Measurements from ENCODE around the gene MMD2. TPM values are rescaled to one million over a fixed set of nuclear protein-coding genes. Genes with fewer than 3 reads are reported as not detected.
"Not testable (repeated sequence)": the region's sequence is repeated elsewhere in the genome, so short reads cannot be mapped to it uniquely, and the experiment has no call there.

MMD2 gene
- total and polyA plus RNA-seq, 2 experiments from 2014 or later, result 0.11 to 0.38 TPM

DNA sequence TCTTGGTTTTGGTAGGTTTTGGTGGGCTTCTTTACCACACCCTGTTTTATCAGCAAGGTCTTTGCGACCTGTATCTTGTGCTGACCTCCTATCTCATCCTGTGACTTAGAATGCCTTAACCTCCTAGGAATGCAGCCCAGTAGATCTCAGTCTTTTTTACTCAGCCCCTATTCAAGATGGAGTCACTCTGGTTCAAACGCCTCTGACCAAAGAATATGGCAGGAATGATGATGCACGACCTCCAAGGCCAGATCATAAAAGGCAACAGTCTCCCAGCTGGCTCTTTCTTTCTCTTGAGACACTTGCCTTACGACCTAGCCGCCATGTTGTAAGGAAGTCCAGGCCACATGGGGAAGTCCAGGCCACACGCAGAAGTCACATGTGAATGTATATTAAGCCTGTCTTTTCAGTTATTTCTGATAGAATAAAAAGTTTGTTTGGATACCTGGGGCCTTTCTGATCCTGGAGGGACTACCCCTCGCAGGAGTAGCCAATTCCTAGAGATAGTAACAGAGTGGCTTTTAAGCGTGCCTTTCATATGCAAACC is 65.0 kb downstream of the MMD2 start:
- H3K4me1 ChIP-seq (ENCODE audit: insufficient read depth), result 0 out of 2 replicates have a peak, but pooled peaks cover 4% of the 10 kb centered on the region
- H4K20me1 ChIP-seq (replicated peaks; ENCODE audit: insufficient read depth), result no peaks in the 10 kb centered on the region
- no peaks in the 10 kb centered on the region for H3K27me3 ChIP-seq (ENCODE audit: insufficient read depth)
- no peaks in the 10 kb centered on the region for H3F3A ChIP-seq (replicated peaks; ENCODE audit: low read depth)
- Mint-ChIP-seq H3K27ac (no peak overlapping the region), H3K4me3 (no peak overlapping the region), H3K36me3 (ENCODE audit: low read depth) (no peaks in the 10 kb centered on the region), H3K4me1 (peaks cover 4% of the 10 kb centered on the region; the same call in 1 of the 3 replicates), H3K27me3 (ENCODE audit: insufficient read depth, low read depth, poor library complexity) (peaks cover 7% of the 10 kb centered on the region), H3K9me3 (peaks cover 14% of the 10 kb centered on the region; the same call in 2 of the 3 replicates)
- H3K4me3 ChIP-seq, result no peak overlapping the region
- ATAC-seq, result no peak; the same call in 2 of the 3 replicates
- no peak overlapping the region for H3K4me2 ChIP-seq
- TF ChIP-seq NANOG (IDR thresholded peaks at IDR 0.05; ENCODE audit: borderline replicate concordance) (no peak), CREB1 (CRISPR knock-in tag; IDR thresholded peaks at IDR 0.05; ENCODE audit: low read depth) (no peak)
- H2AFZ ChIP-seq, result peak overlapping the region; percentile 88; the same call in 1 of the 2 replicates
- H3K9me2 ChIP-seq (ENCODE audit: insufficient read depth), result no peaks in the 10 kb centered on the region
- no peak overlapping the region for H3K27ac ChIP-seq (ENCODE audit: low read depth)
- no peak for DNase-seq (ENCODE audit: low spot score)
- no peaks in the 10 kb centered on the region for H3K79me2 ChIP-seq (replicated peaks; ENCODE audit: insufficient read depth)
- H3K36me3 ChIP-seq (ENCODE audit: insufficient read depth), result no peaks in the 10 kb centered on the region

DNA sequence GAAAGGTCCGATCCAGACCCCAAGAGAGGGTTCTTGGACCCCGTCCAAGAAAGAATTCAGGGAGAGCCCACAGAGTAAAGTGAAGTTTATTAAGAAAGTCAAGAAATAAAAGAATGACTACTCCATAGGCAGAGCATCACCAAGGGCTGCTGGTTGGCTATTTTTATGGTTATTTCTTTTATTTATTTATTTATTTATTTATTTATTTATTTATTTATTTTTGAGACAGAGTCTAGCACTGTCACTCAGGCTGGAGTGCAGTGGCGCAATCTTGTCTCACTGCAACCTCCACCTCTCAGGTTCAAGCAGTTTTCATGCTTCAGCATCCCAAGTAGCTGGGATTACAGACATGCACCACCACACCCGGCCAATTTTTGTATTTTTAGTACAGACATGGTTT is 65.8 kb downstream of the MMD2 start:
- not testable (repeated sequence) for H2AFZ ChIP-seq; H3K79me2 ChIP-seq (replicated peaks; ENCODE audit: insufficient read depth); H3K27me3 ChIP-seq (ENCODE audit: insufficient read depth); H3K36me3 Mint-ChIP-seq (ENCODE audit: low read depth); H4K20me1 ChIP-seq (replicated peaks; ENCODE audit: insufficient read depth); H3K36me3 ChIP-seq (ENCODE audit: insufficient read depth); H3K27me3 Mint-ChIP-seq (ENCODE audit: insufficient read depth, low read depth, poor library complexity); H3K4me2 ChIP-seq; H3F3A ChIP-seq (replicated peaks; ENCODE audit: low read depth); H3K4me3 Mint-ChIP-seq; ATAC-seq; DNase-seq (ENCODE audit: low spot score); H3K4me3 ChIP-seq; H3K27ac ChIP-seq (ENCODE audit: low read depth); H3K4me1 Mint-ChIP-seq; H3K4me1 ChIP-seq (ENCODE audit: insufficient read depth); H3K27ac Mint-ChIP-seq; H3K9me2 ChIP-seq (ENCODE audit: insufficient read depth)
- peaks cover 12% of the 10 kb centered on the region; the same call in 2 of the 3 replicates for H3K9me3 Mint-ChIP-seq

DNA sequence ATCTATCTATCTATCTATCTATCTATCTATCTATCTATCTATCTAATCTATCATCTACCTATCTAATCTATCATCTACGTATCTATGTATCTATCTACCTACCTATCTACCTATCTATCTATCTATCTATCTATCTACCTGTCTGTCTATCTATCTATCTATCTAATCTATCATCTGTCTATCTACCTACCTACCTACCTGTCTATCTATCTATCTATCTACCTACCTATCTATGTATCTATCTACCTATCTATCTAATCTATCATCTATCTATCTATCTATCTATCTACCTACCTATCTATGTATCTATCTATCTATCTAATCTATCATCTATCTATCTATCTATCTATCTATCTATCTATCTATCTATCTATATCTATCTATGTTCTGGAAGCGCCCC is 67.5 kb downstream of the MMD2 start:
- not testable (repeated sequence) for H3F3A ChIP-seq (replicated peaks; ENCODE audit: low read depth); H3K36me3 ChIP-seq (ENCODE audit: insufficient read depth); H3K27me3 ChIP-seq (ENCODE audit: insufficient read depth); ATAC-seq; H3K9me2 ChIP-seq (ENCODE audit: insufficient read depth); H3K4me1 ChIP-seq (ENCODE audit: insufficient read depth); DNase-seq (ENCODE audit: low spot score); H4K20me1 ChIP-seq (replicated peaks; ENCODE audit: insufficient read depth); H2AFZ ChIP-seq; H3K4me3 Mint-ChIP-seq; H3K79me2 ChIP-seq (replicated peaks; ENCODE audit: insufficient read depth); H3K4me3 ChIP-seq; H3K36me3 Mint-ChIP-seq (ENCODE audit: low read depth); H3K27ac Mint-ChIP-seq; H3K27ac ChIP-seq (ENCODE audit: low read depth); H3K4me2 ChIP-seq; H3K4me1 Mint-ChIP-seq
- H3K9me3 Mint-ChIP-seq, result peaks cover 14% of the 10 kb centered on the region; the same call in 2 of the 3 replicates
- H3K27me3 Mint-ChIP-seq (ENCODE audit: insufficient read depth, low read depth, poor library complexity), result peaks cover 11% of the 10 kb centered on the region

DNA sequence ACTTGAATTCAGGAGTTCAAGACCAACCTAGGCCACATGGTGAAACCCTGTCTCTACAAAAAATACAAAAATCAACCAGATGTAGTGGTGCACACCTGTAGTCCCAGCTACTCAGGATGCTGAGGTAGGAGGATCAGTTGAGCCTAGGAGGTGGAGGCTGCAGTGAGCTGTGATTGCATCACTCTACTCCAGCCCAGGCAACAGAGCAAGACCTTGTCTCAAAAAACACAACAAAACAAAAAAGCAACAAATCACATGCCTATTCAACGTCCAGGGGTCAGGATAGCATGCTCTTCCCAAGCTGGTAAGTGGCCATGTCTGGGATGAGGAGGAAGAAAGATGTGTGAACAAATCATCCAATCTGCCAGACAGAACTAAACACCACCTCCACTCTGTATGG is 69.3 kb downstream of the MMD2 start:
- Histone ChIP-seq H3K27ac (ENCODE audit: low read depth) (no peak overlapping the region), H3K27me3 (ENCODE audit: insufficient read depth) (no peaks in the 10 kb centered on the region), H2AFZ (no peak overlapping the region), H3K9me2 (ENCODE audit: insufficient read depth) (no peaks in the 10 kb centered on the region), H4K20me1 (replicated peaks; ENCODE audit: insufficient read depth) (no peaks in the 10 kb centered on the region), H3F3A (replicated peaks; ENCODE audit: low read depth) (no peaks in the 10 kb centered on the region), H3K4me1 (ENCODE audit: insufficient read depth) (0 out of 2 replicates have a peak, but pooled peaks cover 4% of the 10 kb centered on the region), H3K79me2 (replicated peaks; ENCODE audit: insufficient read depth) (no peaks in the 10 kb centered on the region), H3K36me3 (ENCODE audit: insufficient read depth) (no peaks in the 10 kb centered on the region), H3K4me3 (no peak overlapping the region), H3K4me2 (no peak overlapping the region)
- Mint-ChIP-seq H3K27me3 (ENCODE audit: insufficient read depth, low read depth, poor library complexity) (peaks cover 13% of the 10 kb centered on the region), H3K36me3 (ENCODE audit: low read depth) (no peaks in the 10 kb centered on the region), H3K4me3 (no peak overlapping the region), H3K9me3 (peaks cover 12% of the 10 kb centered on the region; the same call in 2 of the 3 replicates), H3K27ac (no peak overlapping the region), H3K4me1 (peaks cover 4% of the 10 kb centered on the region; the same call in 1 of the 3 replicates)
- TF ChIP-seq EZH2 (IDR thresholded peaks at IDR 0.05; ENCODE audit: low read depth, unreplicated experiment), result no peak
- no peak for TF ChIP-seq POLR2AphosphoS5 (IDR thresholded peaks at IDR 0.05; ENCODE audit: low read depth)
- TF ChIP-seq STAT1 (IDR thresholded peaks at IDR 0.05; ENCODE audit: unreplicated experiment), result no peak
- no peak for TF ChIP-seq CREB1 (CRISPR knock-in tag; IDR thresholded peaks at IDR 0.05; ENCODE audit: low read depth)
- TF ChIP-seq, protein P1, sequence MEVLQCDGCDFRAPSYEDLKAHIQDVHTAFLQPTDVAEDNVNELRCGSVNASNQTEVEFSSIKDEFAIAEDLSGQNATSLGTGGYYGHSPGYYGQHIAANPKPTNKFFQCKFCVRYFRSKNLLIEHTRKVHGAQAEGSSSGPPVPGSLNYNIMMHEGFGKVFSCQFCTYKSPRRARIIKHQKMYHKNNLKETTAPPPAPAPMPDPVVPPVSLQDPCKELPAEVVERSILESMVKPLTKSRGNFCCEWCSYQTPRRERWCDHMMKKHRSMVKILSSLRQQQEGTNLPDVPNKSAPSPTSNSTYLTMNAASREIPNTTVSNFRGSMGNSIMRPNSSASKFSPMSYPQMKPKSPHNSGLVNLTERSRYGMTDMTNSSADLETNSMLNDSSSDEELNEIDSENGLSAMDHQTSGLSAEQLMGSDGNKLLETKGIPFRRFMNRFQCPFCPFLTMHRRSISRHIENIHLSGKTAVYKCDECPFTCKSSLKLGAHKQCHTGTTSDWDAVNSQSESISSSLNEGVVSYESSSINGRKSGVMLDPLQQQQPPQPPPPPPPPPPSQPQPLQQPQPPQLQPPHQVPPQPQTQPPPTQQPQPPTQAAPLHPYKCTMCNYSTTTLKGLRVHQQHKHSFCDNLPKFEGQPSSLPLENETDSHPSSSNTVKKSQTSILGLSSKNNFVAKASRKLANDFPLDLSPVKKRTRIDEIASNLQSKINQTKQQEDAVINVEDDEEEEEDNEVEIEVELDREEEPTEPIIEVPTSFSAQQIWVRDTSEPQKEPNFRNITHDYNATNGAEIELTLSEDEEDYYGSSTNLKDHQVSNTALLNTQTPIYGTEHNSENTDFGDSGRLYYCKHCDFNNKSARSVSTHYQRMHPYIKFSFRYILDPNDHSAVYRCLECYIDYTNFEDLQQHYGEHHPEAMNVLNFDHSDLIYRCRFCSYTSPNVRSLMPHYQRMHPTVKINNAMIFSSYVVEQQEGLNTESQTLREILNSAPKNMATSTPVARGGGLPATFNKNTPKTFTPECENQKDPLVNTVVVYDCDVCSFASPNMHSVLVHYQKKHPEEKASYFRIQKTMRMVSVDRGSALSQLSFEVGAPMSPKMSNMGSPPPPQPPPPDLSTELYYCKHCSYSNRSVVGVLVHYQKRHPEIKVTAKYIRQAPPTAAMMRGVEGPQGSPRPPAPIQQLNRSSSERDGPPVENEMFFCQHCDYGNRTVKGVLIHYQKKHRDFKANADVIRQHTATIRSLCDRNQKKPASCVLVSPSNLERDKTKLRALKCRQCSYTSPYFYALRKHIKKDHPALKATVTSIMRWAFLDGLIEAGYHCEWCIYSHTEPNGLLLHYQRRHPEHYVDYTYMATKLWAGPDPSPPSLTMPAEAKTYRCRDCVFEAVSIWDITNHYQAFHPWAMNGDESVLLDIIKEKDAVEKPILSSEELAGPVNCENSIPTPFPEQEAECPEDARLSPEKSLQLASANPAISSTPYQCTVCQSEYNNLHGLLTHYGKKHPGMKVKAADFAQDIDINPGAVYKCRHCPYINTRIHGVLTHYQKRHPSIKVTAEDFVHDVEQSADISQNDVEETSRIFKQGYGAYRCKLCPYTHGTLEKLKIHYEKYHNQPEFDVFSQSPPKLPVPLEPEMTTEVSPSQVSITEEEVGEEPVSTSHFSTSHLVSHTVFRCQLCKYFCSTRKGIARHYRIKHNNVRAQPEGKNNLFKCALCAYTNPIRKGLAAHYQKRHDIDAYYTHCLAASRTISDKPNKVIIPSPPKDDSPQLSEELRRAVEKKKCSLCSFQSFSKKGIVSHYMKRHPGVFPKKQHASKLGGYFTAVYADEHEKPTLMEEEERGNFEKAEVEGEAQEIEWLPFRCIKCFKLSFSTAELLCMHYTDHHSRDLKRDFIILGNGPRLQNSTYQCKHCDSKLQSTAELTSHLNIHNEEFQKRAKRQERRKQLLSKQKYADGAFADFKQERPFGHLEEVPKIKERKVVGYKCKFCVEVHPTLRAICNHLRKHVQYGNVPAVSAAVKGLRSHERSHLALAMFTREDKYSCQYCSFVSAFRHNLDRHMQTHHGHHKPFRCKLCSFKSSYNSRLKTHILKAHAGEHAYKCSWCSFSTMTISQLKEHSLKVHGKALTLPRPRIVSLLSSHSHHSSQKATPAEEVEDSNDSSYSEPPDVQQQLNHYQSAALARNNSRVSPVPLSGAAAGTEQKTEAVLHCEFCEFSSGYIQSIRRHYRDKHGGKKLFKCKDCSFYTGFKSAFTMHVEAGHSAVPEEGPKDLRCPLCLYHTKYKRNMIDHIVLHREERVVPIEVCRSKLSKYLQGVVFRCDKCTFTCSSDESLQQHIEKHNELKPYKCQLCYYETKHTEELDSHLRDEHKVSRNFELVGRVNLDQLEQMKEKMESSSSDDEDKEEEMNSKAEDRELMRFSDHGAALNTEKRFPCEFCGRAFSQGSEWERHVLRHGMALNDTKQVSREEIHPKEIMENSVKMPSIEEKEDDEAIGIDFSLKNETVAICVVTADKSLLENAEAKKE (CRISPR knock-in tag; IDR thresholded peaks at IDR 0.05), result no peak
- ATAC-seq (no peak), DNase-seq (ENCODE audit: low spot score) (no peak)

Measured in GM23338 (cell line).